PFSK-1 (cell line): ENCODE data around the gene LVRN.

Experiments
- REST ChIP-seq, 2 experiments: IDR thresholded peaks; 2 replicates each; pipeline versions ENCODE4 v1.6.1 to v1.8.0; 2011 to 2012; ENCODE audit warnings: low read depth in 2 of 2, low read length in 2 of 2, control low read depth in 1 of 2, inconsistent platforms in 1 of 2, mild to moderate bottlenecking in 1 of 2, moderate library complexity in 1 of 2; ENCODE audit not compliant: insufficient read depth in 1 of 2
- SIN3A ChIP-seq: IDR thresholded peaks from 2 replicates; pipeline ENCODE4 v1.6.1; 2012; ENCODE audit warnings: mild to moderate bottlenecking, low read length, moderate library complexity, borderline replicate concordance; ENCODE audit not compliant: insufficient read depth

DNA sequence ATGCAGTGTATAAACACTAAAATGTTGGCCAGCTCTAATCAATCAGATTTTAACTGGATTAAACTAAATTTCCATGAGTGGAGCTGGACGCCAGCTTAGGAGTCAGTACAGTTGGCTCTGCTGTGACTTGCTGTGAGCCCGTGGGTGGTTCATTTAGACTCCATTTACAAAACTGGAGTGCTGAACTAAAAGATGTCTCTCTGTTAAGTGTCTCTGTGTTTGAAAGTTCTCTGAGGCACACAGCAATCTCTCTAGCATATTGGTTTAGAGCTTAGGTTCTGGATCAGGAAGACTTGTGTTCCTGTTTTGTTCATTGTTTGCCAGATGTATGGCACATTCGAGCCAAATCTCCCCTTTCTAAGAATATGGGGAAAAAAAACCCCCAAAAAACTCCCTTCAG, 42.0 kb downstream of the LVRN start:
- TF ChIP-seq REST (IDR thresholded peaks at IDR 0.05; ENCODE audit: insufficient read depth in 1 of 2, low read depth in 2 of 2, low read length in 2 of 2) (no peak), SIN3A (no peak)
